Brain microvascular endothelial cell (primary cell): Measurements from ENCODE around the gene PLCG1.

Source experiments
- DNase-seq: peaks from one replicate; pipeline ENCODE4 v3.0.0-alpha.2; 2020
- H3K27ac ChIP-seq: fragments of 250-450 bp; sonication (Bioruptor Pico); 2 replicates; pipeline ENCODE4 v1.5.1; 2020; ENCODE audit warnings: mild to moderate bottlenecking, moderate library complexity
- H3K27me3 ChIP-seq: fragments of 250-450 bp; sonication (Bioruptor Pico); replicated peaks from 2 replicates; pipeline ENCODE4 v1.5.1; 2020; ENCODE audit warnings: mild to moderate bottlenecking
- H3K36me3 ChIP-seq: fragments of 250-450 bp; sonication (Bioruptor Pico); replicated peaks from 2 replicates; pipeline ENCODE4 v1.5.1; 2020; ENCODE audit warnings: mild to moderate bottlenecking
- H3K4me3 ChIP-seq: 2 replicates; pipeline ENCODE4 v1.5.1; 2011; ENCODE audit warnings: low read depth, mild to moderate bottlenecking, control low read depth, low read length, moderate library complexity
- CTCF ChIP-seq: IDR thresholded peaks from 2 replicates; pipeline ENCODE4 v1.5.1; 2011; ENCODE audit warnings: low read depth, mild to moderate bottlenecking, moderate library complexity, low read length, control low read depth, inconsistent platforms; ENCODE audit errors: missing control alignments
- in situ Hi-C: cut with HindIII; loops from 2 replicates; pipeline ENCODE4 v1.10.0; 2017; ENCODE audit warnings: low sequenced_read_pairs, low pct_ligation_motif_present

The PLCG1 gene

GRCh38 chr20:41173161-41173721 lies 35.9 kb downstream of the PLCG1 start:
- peaks cover 60% of the 10 kb centered on the region for H3K36me3 ChIP-seq
- H3K4me3 ChIP-seq = no peak overlapping the region
- peak; percentile 98 for TF ChIP-seq CTCF
- in situ Hi-C loops = no loop called here
- no peak overlapping the region for H3K27ac ChIP-seq
- DNase-seq = peak; percentile 51
- no peaks in the 10 kb centered on the region for H3K27me3 ChIP-seq

- H3K27ac ChIP-seq = no peak overlapping the region
- peaks cover 55% of the 10 kb centered on the region for H3K36me3 ChIP-seq
- TF ChIP-seq CTCF = no peak
- in situ Hi-C loops = no loop called here
- no peak overlapping the region for H3K4me3 ChIP-seq
- no peaks in the 10 kb centered on the region for H3K27me3 ChIP-seq
- DNase-seq = no peak
Observed at GRCh38 chr20:41173791-41174341, 36.5 kb downstream of the PLCG1 start.

GRCh38 chr20:41174373-41174772 lies 37.0 kb downstream of the PLCG1 start:
- Histone ChIP-seq H3K27ac (no peak overlapping the region), H3K27me3 (no peaks in the 10 kb centered on the region), H3K4me3 (no peak overlapping the region), H3K36me3 (peaks cover 49% of the 10 kb centered on the region)
- no peak for DNase-seq
- in situ Hi-C loops = no loop called here
- TF ChIP-seq CTCF = no peak

DNA sequence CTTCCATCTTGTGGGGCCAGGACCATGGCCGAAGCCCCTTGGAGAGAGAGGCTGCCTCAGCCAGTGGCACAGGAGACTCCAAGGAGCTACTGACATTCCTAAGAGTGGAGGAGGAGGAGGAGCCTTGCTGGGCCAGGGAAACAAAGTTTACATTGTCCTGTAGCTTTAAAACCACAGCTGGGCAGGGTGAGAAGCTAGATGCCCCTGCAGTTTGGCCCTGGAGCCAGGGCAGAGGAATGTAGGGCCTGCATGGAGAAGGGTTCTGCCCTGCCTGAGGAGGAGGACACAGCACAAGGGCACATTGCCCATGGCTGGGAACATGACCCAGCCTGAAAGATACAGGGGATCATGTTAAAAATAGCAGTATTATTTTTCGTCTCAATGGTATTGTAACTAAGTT lies 37.4 kb downstream of the PLCG1 start:
- TF ChIP-seq CTCF = no peak
- in situ Hi-C loops = no loop called here
- Histone ChIP-seq H3K36me3 (peaks cover 47% of the 10 kb centered on the region), H3K27ac (no peak overlapping the region), H3K4me3 (no peak overlapping the region), H3K27me3 (no peaks in the 10 kb centered on the region)
- DNase-seq = no peak

- Histone ChIP-seq H3K36me3 (peaks cover 42% of the 10 kb centered on the region), H3K27me3 (no peaks in the 10 kb centered on the region), H3K27ac (no peak overlapping the region), H3K4me3 (no peak overlapping the region)
- DNase-seq = no peak
- in situ Hi-C loops = no loop called here
- TF ChIP-seq CTCF = no peak
Observed at GRCh38 chr20:41175201-41175651, 37.9 kb downstream of the PLCG1 start.
